H1 (cell line): ENCODE measurements around the gene PDE4C. TPM values are rescaled to one million over a fixed set of nuclear protein-coding genes. Genes with fewer than 3 reads are reported as not detected.

ENCODE experiments used
- CTBP2 ChIP-seq: IDR thresholded peaks from 2 replicates; pipeline ENCODE4 v1.7.0; 2011; ENCODE audit warnings: borderline replicate concordance, mild to moderate bottlenecking, moderate library complexity, mixed read lengths, low read length; ENCODE audit not compliant: insufficient read depth, insufficient read length
- EZH2 ChIP-seq: fragments of 200-600 bp; sonication (generic); IDR thresholded peaks from 2 replicates; pipeline ENCODE4 v1.7.1; 2012; ENCODE audit warnings: low read depth, mild to moderate bottlenecking, moderate library complexity, low read length, inconsistent platforms; ENCODE audit not compliant: severe bottlenecking
- KDM4A ChIP-seq: IDR thresholded peaks from one replicate; pipeline ENCODE4 v1.7.1; 2012; ENCODE audit warnings: low read depth, mild to moderate bottlenecking, moderate library complexity, low read length, inconsistent platforms; ENCODE audit not compliant: severe bottlenecking
- TAF1 ChIP-seq: IDR thresholded peaks from 2 replicates; pipeline ENCODE4 v1.6.1; 2011; ENCODE audit warnings: mild to moderate bottlenecking, low read depth, low read length
- TAF7 ChIP-seq: optimal IDR thresholded peaks from 2 replicates; pipeline ENCODE3; 2011; ENCODE audit warnings: low read depth, mild to moderate bottlenecking, inconsistent platforms, low read length, moderate library complexity, borderline replicate concordance
- polyA plus RNA-seq, 7 experiments: library from polyadenylated mRNA; depleted of rRNA in 3 of 7; stranded (reverse) in 5 of 7; unstranded in 2 of 7; fragments of >200 nt in 5 of 7; fragments of 200-250 nt in 2 of 7; gene quantifications; 1 replicate in 5 of 7; 2 replicates in 1 of 7; 4 replicates in 1 of 7; pipeline versions ENCODE4 v1.2.1 to v1.2.3, GENCODE V29; 2011 to 2013; ENCODE audit warnings: missing spikeins in 2 of 7, mixed read lengths in 2 of 7
- total RNA-seq: library from RNA; stranded (reverse); fragmentation: NEBNext Ultra II Directional; extraction: Animal tissue kit (Norgen Biotek cat#: 25700); gene quantifications from 2 replicates; pipeline ENCODE4 v1.2.1, GENCODE V29; 2021
- TF ChIP-seq, protein P1 (sequence below): fragments of 300-600 bp; sonication (generic); IDR thresholded peaks from 2 replicates; pipeline ENCODE4 v1.7.1; 2012; ENCODE audit warnings: low read length, moderate library complexity, mild to moderate bottlenecking, inconsistent platforms; ENCODE audit not compliant: insufficient replicate concordance
- TF ChIP-seq, protein P2 (sequence below): IDR thresholded peaks from 2 replicates; pipeline ENCODE4 v1.6.1; 2012; ENCODE audit warnings: low read length, inconsistent platforms

PDE4C gene
- total and polyA plus RNA-seq, 2 of the 8 experiments (the other 6 are each of a cell fraction or from before 2014, with no cell fraction given), result 2.7 to 3.1 TPM

DNA sequence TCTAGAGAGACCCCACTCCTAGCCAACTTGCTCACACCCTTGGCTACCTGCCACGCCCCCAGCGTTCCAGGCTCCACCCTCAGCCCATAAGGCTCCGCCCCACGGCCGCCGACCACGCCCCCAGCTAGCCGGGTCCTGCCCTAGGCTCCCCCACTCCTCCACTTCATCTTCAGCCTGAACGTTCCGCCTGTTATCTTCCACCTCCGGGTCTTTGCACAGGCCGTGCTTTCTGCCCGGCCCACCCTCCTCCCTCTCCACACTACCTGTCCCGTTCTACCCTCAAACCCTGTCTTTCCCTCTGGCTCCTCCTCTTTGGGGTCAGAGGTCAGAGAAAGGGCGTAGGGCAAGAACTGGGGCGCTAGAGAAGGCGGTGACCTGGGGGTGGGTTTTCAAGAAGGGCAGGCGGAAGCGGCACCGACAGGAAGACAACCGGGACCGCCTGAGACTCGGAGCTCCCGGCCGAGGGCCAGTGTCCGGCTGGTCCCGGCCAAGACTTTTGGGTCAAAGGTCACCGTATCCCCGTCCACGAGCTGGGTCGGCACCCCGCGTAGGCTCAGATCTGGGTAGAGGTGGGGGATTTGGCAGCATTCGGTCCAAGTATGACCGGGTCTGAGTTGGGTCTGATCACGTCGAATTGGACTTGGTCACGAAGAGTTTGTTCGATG, 2.2 kb downstream of the PDE4C start (continued):
- TF ChIP-seq, protein P1, sequence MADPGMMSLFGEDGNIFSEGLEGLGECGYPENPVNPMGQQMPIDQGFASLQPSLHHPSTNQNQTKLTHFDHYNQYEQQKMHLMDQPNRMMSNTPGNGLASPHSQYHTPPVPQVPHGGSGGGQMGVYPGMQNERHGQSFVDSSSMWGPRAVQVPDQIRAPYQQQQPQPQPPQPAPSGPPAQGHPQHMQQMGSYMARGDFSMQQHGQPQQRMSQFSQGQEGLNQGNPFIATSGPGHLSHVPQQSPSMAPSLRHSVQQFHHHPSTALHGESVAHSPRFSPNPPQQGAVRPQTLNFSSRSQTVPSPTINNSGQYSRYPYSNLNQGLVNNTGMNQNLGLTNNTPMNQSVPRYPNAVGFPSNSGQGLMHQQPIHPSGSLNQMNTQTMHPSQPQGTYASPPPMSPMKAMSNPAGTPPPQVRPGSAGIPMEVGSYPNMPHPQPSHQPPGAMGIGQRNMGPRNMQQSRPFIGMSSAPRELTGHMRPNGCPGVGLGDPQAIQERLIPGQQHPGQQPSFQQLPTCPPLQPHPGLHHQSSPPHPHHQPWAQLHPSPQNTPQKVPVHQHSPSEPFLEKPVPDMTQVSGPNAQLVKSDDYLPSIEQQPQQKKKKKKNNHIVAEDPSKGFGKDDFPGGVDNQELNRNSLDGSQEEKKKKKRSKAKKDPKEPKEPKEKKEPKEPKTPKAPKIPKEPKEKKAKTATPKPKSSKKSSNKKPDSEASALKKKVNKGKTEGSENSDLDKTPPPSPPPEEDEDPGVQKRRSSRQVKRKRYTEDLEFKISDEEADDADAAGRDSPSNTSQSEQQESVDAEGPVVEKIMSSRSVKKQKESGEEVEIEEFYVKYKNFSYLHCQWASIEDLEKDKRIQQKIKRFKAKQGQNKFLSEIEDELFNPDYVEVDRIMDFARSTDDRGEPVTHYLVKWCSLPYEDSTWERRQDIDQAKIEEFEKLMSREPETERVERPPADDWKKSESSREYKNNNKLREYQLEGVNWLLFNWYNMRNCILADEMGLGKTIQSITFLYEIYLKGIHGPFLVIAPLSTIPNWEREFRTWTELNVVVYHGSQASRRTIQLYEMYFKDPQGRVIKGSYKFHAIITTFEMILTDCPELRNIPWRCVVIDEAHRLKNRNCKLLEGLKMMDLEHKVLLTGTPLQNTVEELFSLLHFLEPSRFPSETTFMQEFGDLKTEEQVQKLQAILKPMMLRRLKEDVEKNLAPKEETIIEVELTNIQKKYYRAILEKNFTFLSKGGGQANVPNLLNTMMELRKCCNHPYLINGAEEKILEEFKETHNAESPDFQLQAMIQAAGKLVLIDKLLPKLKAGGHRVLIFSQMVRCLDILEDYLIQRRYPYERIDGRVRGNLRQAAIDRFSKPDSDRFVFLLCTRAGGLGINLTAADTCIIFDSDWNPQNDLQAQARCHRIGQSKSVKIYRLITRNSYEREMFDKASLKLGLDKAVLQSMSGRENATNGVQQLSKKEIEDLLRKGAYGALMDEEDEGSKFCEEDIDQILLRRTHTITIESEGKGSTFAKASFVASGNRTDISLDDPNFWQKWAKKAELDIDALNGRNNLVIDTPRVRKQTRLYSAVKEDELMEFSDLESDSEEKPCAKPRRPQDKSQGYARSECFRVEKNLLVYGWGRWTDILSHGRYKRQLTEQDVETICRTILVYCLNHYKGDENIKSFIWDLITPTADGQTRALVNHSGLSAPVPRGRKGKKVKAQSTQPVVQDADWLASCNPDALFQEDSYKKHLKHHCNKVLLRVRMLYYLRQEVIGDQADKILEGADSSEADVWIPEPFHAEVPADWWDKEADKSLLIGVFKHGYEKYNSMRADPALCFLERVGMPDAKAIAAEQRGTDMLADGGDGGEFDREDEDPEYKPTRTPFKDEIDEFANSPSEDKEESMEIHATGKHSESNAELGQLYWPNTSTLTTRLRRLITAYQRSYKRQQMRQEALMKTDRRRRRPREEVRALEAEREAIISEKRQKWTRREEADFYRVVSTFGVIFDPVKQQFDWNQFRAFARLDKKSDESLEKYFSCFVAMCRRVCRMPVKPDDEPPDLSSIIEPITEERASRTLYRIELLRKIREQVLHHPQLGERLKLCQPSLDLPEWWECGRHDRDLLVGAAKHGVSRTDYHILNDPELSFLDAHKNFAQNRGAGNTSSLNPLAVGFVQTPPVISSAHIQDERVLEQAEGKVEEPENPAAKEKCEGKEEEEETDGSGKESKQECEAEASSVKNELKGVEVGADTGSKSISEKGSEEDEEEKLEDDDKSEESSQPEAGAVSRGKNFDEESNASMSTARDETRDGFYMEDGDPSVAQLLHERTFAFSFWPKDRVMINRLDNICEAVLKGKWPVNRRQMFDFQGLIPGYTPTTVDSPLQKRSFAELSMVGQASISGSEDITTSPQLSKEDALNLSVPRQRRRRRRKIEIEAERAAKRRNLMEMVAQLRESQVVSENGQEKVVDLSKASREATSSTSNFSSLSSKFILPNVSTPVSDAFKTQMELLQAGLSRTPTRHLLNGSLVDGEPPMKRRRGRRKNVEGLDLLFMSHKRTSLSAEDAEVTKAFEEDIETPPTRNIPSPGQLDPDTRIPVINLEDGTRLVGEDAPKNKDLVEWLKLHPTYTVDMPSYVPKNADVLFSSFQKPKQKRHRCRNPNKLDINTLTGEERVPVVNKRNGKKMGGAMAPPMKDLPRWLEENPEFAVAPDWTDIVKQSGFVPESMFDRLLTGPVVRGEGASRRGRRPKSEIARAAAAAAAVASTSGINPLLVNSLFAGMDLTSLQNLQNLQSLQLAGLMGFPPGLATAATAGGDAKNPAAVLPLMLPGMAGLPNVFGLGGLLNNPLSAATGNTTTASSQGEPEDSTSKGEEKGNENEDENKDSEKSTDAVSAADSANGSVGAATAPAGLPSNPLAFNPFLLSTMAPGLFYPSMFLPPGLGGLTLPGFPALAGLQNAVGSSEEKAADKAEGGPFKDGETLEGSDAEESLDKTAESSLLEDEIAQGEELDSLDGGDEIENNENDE, result no peak
- TF ChIP-seq TAF7, result peak; percentile 35
- no peak for TF ChIP-seq EZH2
- no peak for TF ChIP-seq CTBP2
- TF ChIP-seq, protein P2, sequence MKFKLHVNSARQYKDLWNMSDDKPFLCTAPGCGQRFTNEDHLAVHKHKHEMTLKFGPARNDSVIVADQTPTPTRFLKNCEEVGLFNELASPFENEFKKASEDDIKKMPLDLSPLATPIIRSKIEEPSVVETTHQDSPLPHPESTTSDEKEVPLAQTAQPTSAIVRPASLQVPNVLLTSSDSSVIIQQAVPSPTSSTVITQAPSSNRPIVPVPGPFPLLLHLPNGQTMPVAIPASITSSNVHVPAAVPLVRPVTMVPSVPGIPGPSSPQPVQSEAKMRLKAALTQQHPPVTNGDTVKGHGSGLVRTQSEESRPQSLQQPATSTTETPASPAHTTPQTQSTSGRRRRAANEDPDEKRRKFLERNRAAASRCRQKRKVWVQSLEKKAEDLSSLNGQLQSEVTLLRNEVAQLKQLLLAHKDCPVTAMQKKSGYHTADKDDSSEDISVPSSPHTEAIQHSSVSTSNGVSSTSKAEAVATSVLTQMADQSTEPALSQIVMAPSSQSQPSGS, result no peak
- TF ChIP-seq KDM4A, result peak; percentile 48
- TF ChIP-seq TAF1, result peak; percentile 28; the same call in 1 of the 2 replicates
